H9 (cell line): Measurements from ENCODE around the gene NDUFAF4. TPM values are rescaled to one million over a fixed set of nuclear protein-coding genes. Genes with fewer than 3 reads are reported as not detected.

Source experiments
- DNase-seq: peaks from one replicate; pipeline ENCODE4 v3.0.0-alpha.2; 2017
- H2AFZ ChIP-seq: one replicate; pipeline ENCODE4 v1.6.1; 2013; ENCODE audit warnings: mild to moderate bottlenecking, low read length, control low read depth, moderate library complexity
- H2AK5ac ChIP-seq: 2 replicates; pipeline ENCODE4 v1.6.1; 2013; ENCODE audit warnings: low read length, control low read depth, mixed read lengths; ENCODE audit not compliant: insufficient read length
- H2BK120ac ChIP-seq: one replicate; pipeline ENCODE4 v1.6.1; 2013; ENCODE audit warnings: low read depth, mild to moderate bottlenecking, low read length, control low read depth, inconsistent platforms; ENCODE audit not compliant: poor library complexity, severe bottlenecking
- H2BK12ac ChIP-seq: 2 replicates; pipeline ENCODE4 v1.6.1; 2013; ENCODE audit warnings: low read length, control low read depth, mixed read lengths, low read depth; ENCODE audit not compliant: insufficient read length
- H2BK15ac ChIP-seq: 2 replicates; pipeline ENCODE4 v1.6.1; 2013; ENCODE audit warnings: low read depth, low read length, control low read depth
- H2BK20ac ChIP-seq: one replicate; pipeline ENCODE4 v1.6.1; 2013; ENCODE audit warnings: low read depth, mild to moderate bottlenecking, low read length, control low read depth, inconsistent platforms; ENCODE audit not compliant: poor library complexity, severe bottlenecking
- H2BK5ac ChIP-seq: 2 replicates; pipeline ENCODE4 v1.6.1; 2013; ENCODE audit warnings: low read length, control low read depth, mixed read lengths; ENCODE audit not compliant: insufficient read length
- H3K14ac ChIP-seq: 2 replicates; pipeline ENCODE4 v1.6.1; 2013; ENCODE audit warnings: low read length, control low read depth; ENCODE audit not compliant: insufficient read depth
- H3K18ac ChIP-seq: 2 replicates; pipeline ENCODE4 v1.6.1; 2013; ENCODE audit warnings: low read depth, mild to moderate bottlenecking, mixed read lengths, low read length, control low read depth; ENCODE audit not compliant: insufficient read length
- H3K23ac ChIP-seq: 2 replicates; pipeline ENCODE4 v1.6.1; 2013; ENCODE audit warnings: low read length, control low read depth, mixed read lengths, low read depth; ENCODE audit not compliant: insufficient read length
- H3K23me2 ChIP-seq: 2 replicates; pipeline ENCODE4 v1.6.1; 2013; ENCODE audit warnings: low read depth, mild to moderate bottlenecking, mixed read lengths, low read length, control low read depth; ENCODE audit not compliant: insufficient read length, poor library complexity, severe bottlenecking
- H3K27ac ChIP-seq: 2 replicates; pipeline ENCODE4 v1.5.1; 2013; ENCODE audit warnings: low read length, control low read depth, mixed read lengths, low read depth; ENCODE audit not compliant: insufficient read length
- H3K27me3 ChIP-seq: 2 replicates; pipeline ENCODE4 v1.6.1; 2013; ENCODE audit warnings: low read length, control low read depth, inconsistent platforms; ENCODE audit not compliant: insufficient read depth
- H3K4ac ChIP-seq: 2 replicates; pipeline ENCODE4 v1.6.1; 2013; ENCODE audit warnings: low read depth, mild to moderate bottlenecking, control low read depth, inconsistent platforms, low read length, moderate library complexity
- H3K4me1 ChIP-seq: 2 replicates; pipeline ENCODE4 v1.6.1; 2013; ENCODE audit warnings: low read length, control low read depth, inconsistent platforms; ENCODE audit not compliant: insufficient read depth
- H3K4me2 ChIP-seq: 2 replicates; pipeline ENCODE4 v1.6.1; 2013; ENCODE audit warnings: low read length, control low read depth, mixed read lengths; ENCODE audit not compliant: insufficient read length, insufficient read depth
- H3K56ac ChIP-seq: 2 replicates; pipeline ENCODE4 v1.6.1; 2013; ENCODE audit warnings: low read depth, mild to moderate bottlenecking, mixed read lengths, low read length, control low read depth; ENCODE audit not compliant: insufficient read length
- H3K79me1 ChIP-seq: 2 replicates; pipeline ENCODE4 v1.6.1; 2013; ENCODE audit warnings: low read depth, mild to moderate bottlenecking, moderate library complexity, low read length, control low read depth, inconsistent platforms; ENCODE audit not compliant: insufficient read depth, poor library complexity, severe bottlenecking
- H3K79me2 ChIP-seq: 2 replicates; pipeline ENCODE4 v1.6.1; 2013; ENCODE audit warnings: low read length, control low read depth, inconsistent platforms; ENCODE audit not compliant: insufficient read depth
- H3K9ac ChIP-seq: 2 replicates; pipeline ENCODE4 v1.6.1; 2013; ENCODE audit warnings: low read length, control low read depth, mixed read lengths; ENCODE audit not compliant: insufficient read length; ENCODE audit errors: extremely low read depth
- H3K9me3 ChIP-seq: one replicate; pipeline ENCODE4 v1.6.1; 2013; ENCODE audit warnings: low read depth, low read length, inconsistent platforms; ENCODE audit not compliant: control insufficient read depth
- H3T11ph ChIP-seq: one replicate; pipeline ENCODE4 v1.6.1; 2013; ENCODE audit warnings: mild to moderate bottlenecking, low read length, control low read depth, inconsistent platforms
- H4K20me1 ChIP-seq: one replicate; pipeline ENCODE4 v1.6.1; 2013; ENCODE audit not compliant: control insufficient read depth, insufficient read length, insufficient read depth
- H4K5ac ChIP-seq: 2 replicates; pipeline ENCODE4 v1.6.1; 2013; ENCODE audit warnings: low read depth, mild to moderate bottlenecking, mixed read lengths, low read length, control low read depth; ENCODE audit not compliant: insufficient read length
- H4K8ac ChIP-seq: replicated peaks from 2 replicates; pipeline ENCODE4 v1.6.1; 2013; ENCODE audit warnings: low read length, control low read depth, mixed read lengths, low read depth; ENCODE audit not compliant: insufficient read length
- H4K91ac ChIP-seq: 2 replicates; pipeline ENCODE4 v1.6.1; 2013; ENCODE audit warnings: low read depth, mild to moderate bottlenecking, moderate library complexity, mixed read lengths, low read length, control low read depth; ENCODE audit not compliant: insufficient read length
- H3K27ac Mint-ChIP-seq, 3 experiments: 2 replicates in 2 of 3; 3 replicates in 1 of 3; pipeline ENCODE4 v1.8.0; 2020 to 2021; ENCODE audit warnings: mixed read lengths in 3 of 3, mild to moderate bottlenecking in 1 of 3, moderate library complexity in 1 of 3
- H3K27me3 Mint-ChIP-seq: 2 replicates; pipeline ENCODE4 v1.8.0; 2021; ENCODE audit warnings: low read depth, mild to moderate bottlenecking, moderate library complexity, mixed read lengths
- H3K36me3 Mint-ChIP-seq, 3 experiments: 2 replicates in 2 of 3; 3 replicates in 1 of 3; pipeline ENCODE4 v1.8.0; 2020 to 2021; ENCODE audit warnings: low read depth in 3 of 3, mixed read lengths in 3 of 3; ENCODE audit not compliant: insufficient read depth in 1 of 3
- H3K4me1 Mint-ChIP-seq, 2 experiments: 2 replicates each; pipeline ENCODE4 v1.8.0; 2020; ENCODE audit warnings: mixed read lengths in 2 of 2
- H3K4me3 Mint-ChIP-seq, 2 experiments: 2 replicates in 1 of 2; 3 replicates in 1 of 2; pipeline ENCODE4 v1.8.0; 2020 to 2021; ENCODE audit warnings: mild to moderate bottlenecking in 2 of 2, mixed read lengths in 2 of 2, moderate library complexity in 1 of 2
- H3K9me3 Mint-ChIP-seq, 2 experiments: 2 replicates in 1 of 2; 3 replicates in 1 of 2; pipeline ENCODE4 v1.8.0; 2020; ENCODE audit warnings: mild to moderate bottlenecking in 2 of 2, mixed read lengths in 2 of 2, moderate library complexity in 1 of 2
- CTCF ChIP-seq: fragments of 200-600 bp; sonication (generic); conservative IDR thresholded peaks from 3 replicates; pipeline ENCODE4 v1.8.0; 2021; ENCODE audit warnings: antibody characterized with exemption, mild to moderate bottlenecking
- WGBS: extraction: QIAGEN DNeasy Blood & Tissue Kit; methylation state at CpG from one replicate; pipeline ENCODE4 v1.1.7; 2013; ENCODE audit warnings: missing lambda C conversion rate, low lambda C conversion rate, mixed read lengths; ENCODE audit not compliant: insufficient read length; ENCODE audit errors: extremely low coverage; 5-methylcytosine and 5-hydroxymethylcytosine counted together
- total RNA-seq: library from RNA; stranded (reverse); gene quantifications from 2 replicates; pipeline ENCODE4 v1.2.1, GENCODE V29; 2021

Gene NDUFAF4
- total RNA-seq, 1 experiment from 2014 or later = 86.6 TPM

- H2AK5ac ChIP-seq = no peak overlapping the region
- no peak overlapping the region for H2BK12ac ChIP-seq
- H4K20me1 ChIP-seq = no peaks in the 10 kb centered on the region
- H3K18ac ChIP-seq = no peak overlapping the region
- peaks cover 9 to 21% (median 17%) of the 10 kb centered on the region in 3 experiments; a peak in 6 of 7 replicates for H3K36me3 Mint-ChIP-seq
- no peak overlapping the region for H2BK5ac ChIP-seq
- no CpG with 5 or more reads among the region's 3 CpGs for WGBS
- H3K14ac ChIP-seq = no peak overlapping the region
- H3K23me2 ChIP-seq = no peaks in the 10 kb centered on the region
- no peak for DNase-seq
- H3K27ac Mint-ChIP-seq = no peak overlapping the region
- no peak overlapping the region for H3T11ph ChIP-seq
- peaks cover 13% of the 10 kb centered on the region; the same call in 1 of the 2 replicates for H3K79me2 ChIP-seq
- H3K56ac ChIP-seq = no peak overlapping the region
- H2AFZ ChIP-seq = no peak overlapping the region
- no peaks in the 10 kb centered on the region for H3K4me1 ChIP-seq
- peaks cover 17 to 18% of the 10 kb centered on the region in 2 experiments for H3K4me1 Mint-ChIP-seq
- H3K4me3 Mint-ChIP-seq = peak overlapping the region; percentile 82 to 95; a peak in 3 of 5 replicates
- H3K27ac ChIP-seq = no peak overlapping the region
- H3K79me1 ChIP-seq = no peaks in the 10 kb centered on the region
- H3K9me3 ChIP-seq = no peaks in the 10 kb centered on the region
- H2BK15ac ChIP-seq = no peak overlapping the region
- H3K9me3 Mint-ChIP-seq = no peaks in the 10 kb centered on the region
- H4K8ac ChIP-seq = no peak overlapping the region
- no peak overlapping the region for H3K4ac ChIP-seq
- no peak overlapping the region for H4K5ac ChIP-seq
- H2BK20ac ChIP-seq = no peak overlapping the region
- no peak overlapping the region for H3K4me2 ChIP-seq
- H3K23ac ChIP-seq = no peak overlapping the region
- no peaks in the 10 kb centered on the region for H3K27me3 ChIP-seq
- H2BK120ac ChIP-seq = no peak overlapping the region
- TF ChIP-seq CTCF = peak; percentile 68
- H3K9ac ChIP-seq = no peak overlapping the region
- H3K27me3 Mint-ChIP-seq = no peaks in the 10 kb centered on the region
- H4K91ac ChIP-seq = no peak overlapping the region
Measured at GRCh38 chr6:96899019-96899418, 1.3 kb upstream of the NDUFAF4 start.
